HuH-7.5 (cell line): ENCODE data around the gene FMOD.
"Not testable (repeated sequence)": the region's sequence is repeated elsewhere in the genome, so short reads cannot be mapped to it uniquely, and the experiment has no call there.

Source experiments
- DNase-seq: peaks from one replicate; pipeline ENCODE4 v3.0.0; 2011; ENCODE audit warnings: low spot score

FMOD gene

GRCh38 chr1:203306089-203306964 is 44.6 kb downstream of the FMOD start:
- peak; percentile 43 for DNase-seq

DNA sequence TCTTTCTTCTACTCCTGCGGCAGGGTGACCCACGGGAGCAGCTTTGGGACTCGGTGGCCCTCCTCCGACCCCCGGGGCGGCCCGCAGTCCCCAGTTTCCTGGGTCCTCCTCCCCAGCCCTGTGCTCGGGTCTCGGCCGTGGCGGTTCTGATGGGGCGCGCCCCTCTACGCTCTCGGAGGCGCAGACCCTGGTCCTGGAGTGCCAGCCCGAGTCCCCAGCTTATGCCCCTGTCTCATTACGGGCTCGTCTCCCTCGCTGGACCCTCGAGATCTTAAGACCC is 45.2 kb downstream of the FMOD start:
- no peak for DNase-seq

DNA sequence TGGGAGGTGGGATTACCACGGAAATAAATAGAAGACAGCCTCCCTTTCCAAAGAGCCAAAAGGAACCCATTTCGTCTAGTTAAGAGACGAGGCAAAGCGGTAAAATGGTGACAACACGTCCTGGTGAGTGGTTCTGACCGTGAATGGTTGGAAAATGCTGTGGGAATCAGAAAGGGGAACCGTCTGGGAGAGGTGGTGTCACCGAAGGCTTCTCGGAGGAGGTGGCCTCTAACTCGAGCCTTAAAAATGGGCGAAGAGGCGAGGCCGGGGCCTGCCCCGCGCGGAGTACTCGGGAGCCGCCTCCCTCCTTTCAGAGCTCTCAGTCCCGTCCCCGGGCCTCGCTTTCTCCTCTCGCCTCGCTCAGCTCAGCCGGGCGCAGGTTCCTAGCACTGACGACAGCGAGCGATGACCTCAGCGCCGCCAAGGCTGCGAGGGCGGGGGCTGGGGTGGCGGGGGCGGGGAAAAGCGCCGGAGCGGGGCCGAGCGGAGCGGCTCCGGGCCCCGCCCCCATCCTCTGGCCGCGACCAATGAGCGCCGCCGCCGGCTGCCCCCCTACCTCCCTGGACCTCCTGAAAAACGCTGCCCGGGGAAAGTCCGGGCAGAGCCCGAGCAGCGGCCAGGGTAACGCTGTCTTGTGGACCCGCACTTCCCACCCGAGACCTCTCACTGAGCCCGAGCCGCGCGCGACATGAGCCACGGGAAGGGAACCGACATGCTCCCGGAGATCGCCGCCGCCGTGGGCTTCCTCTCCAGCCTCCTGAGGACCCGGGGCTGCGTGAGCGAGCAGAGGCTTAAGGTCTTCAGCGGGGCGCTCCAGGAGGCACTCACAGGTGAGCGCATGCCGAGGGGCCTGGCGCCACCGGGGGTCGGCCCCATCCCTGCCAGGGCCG is 45.8 kb downstream of the FMOD start, which contains the start of gene BTG2:
BTG2 (plus strand) TSS at position 601 of the 890 bp plus-strand sequence; CDS start at position 689, 88 bp downstream.
- peak; percentile 86 for DNase-seq

DNA sequence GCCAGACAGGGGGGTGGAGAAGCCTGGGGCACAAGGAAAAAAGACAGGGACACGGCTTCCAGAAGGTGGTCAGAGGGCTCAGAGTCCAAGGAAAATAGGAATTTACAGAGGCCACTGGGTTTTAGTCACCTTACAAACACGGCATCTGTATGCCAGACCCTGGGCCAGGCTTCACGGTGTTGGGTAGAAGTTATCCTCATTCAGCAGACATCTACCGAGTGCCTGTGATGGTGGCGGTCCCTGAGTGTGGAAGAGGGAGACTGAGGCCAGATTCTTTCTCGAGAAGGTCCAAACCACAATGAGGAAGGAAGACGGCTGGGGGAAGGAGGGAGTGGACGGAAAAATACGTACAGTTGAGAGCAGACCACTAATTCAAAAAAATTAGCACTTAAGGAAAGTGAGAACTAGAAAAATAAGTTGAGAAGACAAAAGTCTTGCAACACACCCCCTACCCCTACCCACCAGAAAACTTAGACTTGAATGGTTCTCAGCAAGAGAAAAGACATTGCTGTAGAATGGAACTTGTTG is 46.5 kb downstream of the FMOD start:
- DNase-seq = no peak

DNA sequence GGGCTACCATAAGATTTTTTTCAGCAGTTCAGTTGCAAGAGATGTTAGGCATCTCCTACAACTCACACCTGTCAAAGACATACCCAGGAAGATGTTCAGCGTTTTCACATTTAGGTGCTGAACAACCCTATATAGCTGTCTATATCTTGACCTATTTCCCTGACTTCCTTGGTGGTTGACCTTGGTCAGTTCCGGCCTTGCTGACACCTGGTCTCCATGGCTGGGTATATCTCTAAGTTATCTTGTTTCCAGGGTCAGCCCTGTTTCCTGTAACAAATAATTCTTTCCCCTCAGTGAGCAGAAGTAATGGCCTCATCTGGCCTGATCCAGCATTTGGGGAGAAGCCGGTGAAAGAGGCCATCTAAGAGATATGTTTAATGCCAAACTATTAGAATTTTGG is 48.0 kb downstream of the FMOD start:
- DNase-seq = no peak

GRCh38 chr1:203302456-203302855 is 48.5 kb downstream of the FMOD start:
- DNase-seq = no peak

- no peak for DNase-seq
These were observed 49.6 kb downstream of the FMOD start for GRCh38 chr1:203301331-203301668.

GRCh38 chr1:203300441-203301330 is 50.2 kb downstream of the FMOD start:
- DNase-seq = no peak

DNA sequence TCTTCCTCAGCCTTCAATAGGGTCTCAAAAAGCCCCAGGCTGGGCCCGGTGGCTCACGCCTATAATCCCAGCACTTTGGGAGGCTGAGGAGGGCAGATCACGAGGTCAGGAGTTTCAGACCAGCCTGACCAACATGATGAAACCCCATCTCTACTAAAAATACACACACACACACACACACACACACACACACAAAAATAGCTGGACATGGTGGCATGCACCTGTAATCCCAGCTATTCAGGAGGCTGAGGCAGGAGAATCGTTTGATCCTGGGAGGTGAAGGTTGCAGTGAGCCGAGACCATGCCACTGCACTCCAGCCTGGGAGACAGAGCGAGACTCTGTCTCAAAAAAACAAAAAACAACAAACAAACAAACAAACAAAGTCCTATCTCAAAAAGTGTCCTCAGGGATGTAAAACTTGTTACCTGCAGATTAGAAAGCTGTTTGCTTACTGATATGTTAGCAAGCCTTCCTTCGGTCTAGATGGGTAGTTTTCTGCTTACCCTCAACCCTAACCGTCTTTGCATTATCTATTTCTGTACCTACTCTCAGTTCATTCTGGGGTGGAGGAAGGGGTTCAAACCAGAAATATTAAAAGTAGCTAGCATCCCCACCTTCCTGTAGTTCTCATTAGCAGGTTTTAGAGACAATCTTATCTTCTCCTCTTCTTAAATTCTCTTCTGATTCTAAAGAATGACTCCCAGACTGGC is 51.0 kb downstream of the FMOD start:
- not testable (repeated sequence) for DNase-seq

- DNase-seq = no peak
These were observed 51.8 kb downstream of the FMOD start for GRCh38 chr1:203299169-203299568.

- DNase-seq = no peak
These were observed 54.4 kb downstream of the FMOD start for GRCh38 chr1:203296460-203297073.

- no peak for DNase-seq
These were observed 55.1 kb downstream of the FMOD start for GRCh38 chr1:203295796-203296195.

DNA sequence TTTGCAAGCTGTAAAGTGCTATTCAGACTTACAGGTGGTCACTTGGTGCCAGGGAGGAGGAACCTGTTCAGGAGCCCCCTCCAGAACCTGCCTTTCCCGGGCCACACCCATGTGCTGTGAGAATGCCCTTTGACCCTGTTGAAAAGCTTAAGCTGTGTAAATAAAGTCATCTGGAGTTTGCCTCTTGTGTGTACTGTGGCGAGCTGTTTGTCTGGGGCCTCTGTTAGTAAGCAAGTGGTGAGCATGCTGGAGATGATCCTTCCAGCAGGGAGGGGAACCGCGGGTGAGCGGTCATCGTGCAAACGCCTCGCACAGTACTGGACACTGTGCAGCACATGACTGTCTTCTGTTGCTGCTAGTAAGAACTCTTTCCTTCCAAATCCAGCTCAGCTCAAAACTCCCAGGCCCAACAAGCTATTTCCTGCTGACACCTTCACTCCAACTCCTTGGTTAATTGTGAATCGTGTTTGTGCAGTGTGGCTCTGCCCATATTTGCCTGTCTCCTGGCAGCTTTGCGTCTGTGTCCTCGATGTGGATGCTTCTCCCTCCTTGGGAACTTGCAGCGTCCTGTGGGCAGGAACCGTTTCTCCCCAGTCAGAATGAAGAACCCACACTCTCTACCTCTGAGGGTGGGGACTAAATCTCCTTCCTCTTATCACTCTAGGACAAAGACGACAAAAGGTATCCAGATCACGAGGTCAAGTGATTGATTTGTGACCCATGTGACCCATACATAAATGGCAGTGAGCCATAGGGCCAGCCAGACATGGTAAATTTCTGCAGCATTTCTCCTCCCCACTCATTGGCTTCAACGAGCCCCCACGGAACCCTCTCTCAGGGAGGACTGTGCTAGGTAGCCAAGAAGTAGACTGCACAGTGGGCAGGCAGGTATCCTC is 59.5 kb downstream of the FMOD start:
- DNase-seq = peak; percentile 70
